HG03354 (cell line): Measurements from ENCODE around the gene CRLF3.
A peak's percentile ranks its signal among the peaks of the same experiment; 100 is the strongest.
"Not testable (repeated sequence)": the region's sequence is repeated elsewhere in the genome, so short reads cannot be mapped to it uniquely, and the experiment has no call there.

Experiments used
- ATAC-seq: cut with Tn5 transposase; IDR thresholded peaks from one replicate; pipeline ENCODE4 v1.9.1; 2021; ENCODE audit warnings: mild to moderate bottlenecking; ENCODE audit not compliant: unreplicated experiment, poor library complexity, severe bottlenecking

Gene CRLF3

GRCh38 chr17:30824356-30825145 is at the start of gene CRLF3:
Gene CRLF3, minus strand, starts transcription at chr17:30824692. Its CDS starts 41 bp downstream, at chr17:30824651.
- peak; percentile 83 for ATAC-seq

GRCh38 chr17:30869005-30869404 is 44.5 kb upstream of the CRLF3 start:
- ATAC-seq: no peak

GRCh38 chr17:30864636-30865035 is 40.1 kb upstream of the CRLF3 start:
- ATAC-seq: no peak

- ATAC-seq: no peak
These were observed 34.2 kb upstream of the CRLF3 start for GRCh38 chr17:30858556-30859250.

GRCh38 chr17:30854146-30854545 is 29.7 kb upstream of the CRLF3 start:
- ATAC-seq: no peak

- no peak for ATAC-seq
These were observed 23.5 kb upstream of the CRLF3 start for GRCh38 chr17:30848021-30848420.

GRCh38 chr17:30840771-30841170 is 16.3 kb upstream of the CRLF3 start:
- ATAC-seq: no peak

- no peak for ATAC-seq
These were observed 13.8 kb upstream of the CRLF3 start for GRCh38 chr17:30838202-30838807.

GRCh38 chr17:30832438-30833124 is 8.1 kb upstream of the CRLF3 start:
- ATAC-seq: no peak

GRCh38 chr17:30831663-30832437 is 7.4 kb upstream of the CRLF3 start, which contains the start of gene ATAD5:
Gene ATAD5, plus strand, starts transcription at chr17:30831966. Its CDS starts 382 bp downstream, at chr17:30832348.
- ATAC-seq: peak; percentile 76

GRCh38 chr17:30831257-30831656 is 6.8 kb upstream of the CRLF3 start:
- no peak for ATAC-seq

GRCh38 chr17:30829022-30829421 is 4.5 kb upstream of the CRLF3 start:
- ATAC-seq: no peak

GRCh38 chr17:30827082-30827481 is 2.6 kb upstream of the CRLF3 start:
- no peak for ATAC-seq

- ATAC-seq: peak; percentile 6
These were observed 513 bp downstream of the CRLF3 start for GRCh38 chr17:30824002-30824355.

- no peak for ATAC-seq
These were observed 1.1 kb downstream of the CRLF3 start for GRCh38 chr17:30823421-30823820.

- ATAC-seq: not testable (repeated sequence)
These were observed 1.6 kb downstream of the CRLF3 start for GRCh38 chr17:30822919-30823318.

GRCh38 chr17:30821871-30822723 is 2.4 kb downstream of the CRLF3 start:
- ATAC-seq: no peak

GRCh38 chr17:30819971-30820705 is 4.4 kb downstream of the CRLF3 start:
- no peak for ATAC-seq
